Activated naive CD8-positive, alpha-beta T cell (primary cell): ENCODE data around the gene NPIPB13.
"Not testable (repeated sequence)": the region's sequence is repeated elsewhere in the genome, so short reads cannot be mapped to it uniquely, and the experiment has no call there.

ENCODE experiments used
- H3K27ac Mint-ChIP-seq: one replicate; pipeline ENCODE4 v1.8.0; 2021; ENCODE audit warnings: mixed read lengths
- H3K27me3 Mint-ChIP-seq: one replicate; pipeline ENCODE4 v1.8.0; 2021; ENCODE audit warnings: mixed read lengths
- H3K36me3 Mint-ChIP-seq: one replicate; pipeline ENCODE4 v1.8.0; 2021; ENCODE audit warnings: mixed read lengths
- H3K4me1 Mint-ChIP-seq: one replicate; pipeline ENCODE4 v1.8.0; 2021; ENCODE audit warnings: low read depth, mixed read lengths
- H3K4me3 Mint-ChIP-seq: one replicate; pipeline ENCODE4 v1.8.0; 2021; ENCODE audit warnings: mild to moderate bottlenecking, mixed read lengths
- H3K9me3 Mint-ChIP-seq: one replicate; pipeline ENCODE4 v1.8.0; 2021; ENCODE audit warnings: low read depth, mixed read lengths

The NPIPB13 gene

DNA sequence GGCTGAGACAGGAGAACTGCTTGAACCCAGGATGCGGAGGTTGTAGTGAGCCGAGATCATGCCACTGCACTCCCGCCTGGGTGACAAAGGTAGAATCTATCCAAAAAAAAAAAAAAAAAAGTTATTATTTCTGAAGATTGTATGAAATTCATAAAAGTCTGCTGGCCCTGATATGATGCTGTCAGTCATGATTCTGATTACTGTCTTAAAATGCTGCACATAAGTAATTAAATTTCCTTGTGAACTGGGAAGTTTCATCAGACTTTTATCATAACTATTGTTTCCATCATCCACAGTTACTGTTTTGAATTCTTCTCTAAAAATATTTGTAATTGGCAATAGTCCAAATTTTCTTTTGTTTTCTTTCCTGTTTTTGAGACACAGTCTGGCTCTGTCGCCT lies at the start of gene NPIPB13:
Gene NPIPB13, minus strand, starts transcription at position 101 of the 400 bp plus-strand sequence. CDS start 2,906 bp downstream, outside the sequence.
- H3K36me3 Mint-ChIP-seq, H3K4me1 Mint-ChIP-seq, H3K4me3 Mint-ChIP-seq, H3K9me3 Mint-ChIP-seq, H3K27me3 Mint-ChIP-seq, H3K27ac Mint-ChIP-seq: not testable (repeated sequence)

DNA sequence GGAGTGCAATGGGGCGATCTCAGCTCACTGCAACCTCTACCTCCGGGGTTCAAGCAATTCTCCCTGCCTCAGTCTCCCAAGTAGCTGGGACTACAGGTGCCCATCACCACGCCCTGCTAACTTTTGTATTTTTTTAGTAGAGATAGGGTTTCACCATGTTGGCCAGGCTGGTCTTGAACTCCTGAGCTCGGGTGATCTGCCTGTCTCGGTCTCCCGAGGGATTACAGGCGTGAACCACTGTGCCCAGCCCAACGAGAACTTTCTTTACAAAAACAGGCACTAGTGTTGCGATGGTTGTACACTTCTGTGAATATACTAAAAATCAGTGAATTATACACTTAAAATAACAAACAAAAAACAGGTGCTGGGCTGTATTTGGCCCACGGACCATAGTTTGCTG lies 34.1 kb upstream of the NPIPB13 start:
- H3K4me1 Mint-ChIP-seq, H3K9me3 Mint-ChIP-seq, H3K27ac Mint-ChIP-seq, H3K4me3 Mint-ChIP-seq, H3K27me3 Mint-ChIP-seq, H3K36me3 Mint-ChIP-seq: not testable (repeated sequence)

DNA sequence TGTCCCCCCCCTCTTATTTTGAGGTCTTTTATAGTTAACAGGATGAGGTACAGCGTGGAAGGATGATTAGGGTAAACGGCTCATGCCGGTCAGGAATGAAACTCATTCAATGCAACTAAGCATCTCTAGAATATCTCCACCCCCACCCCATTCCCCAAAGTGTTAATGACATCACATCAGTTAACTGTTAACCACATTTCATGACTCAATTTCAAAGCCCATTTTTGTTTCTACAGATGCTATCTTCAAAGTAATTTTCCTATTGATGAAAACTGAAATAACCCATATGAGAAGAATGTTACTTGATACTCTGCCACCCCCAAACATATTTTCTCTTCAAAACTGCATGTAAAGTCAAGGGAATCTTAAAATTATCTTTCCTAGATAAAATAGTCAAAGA lies 30.2 kb upstream of the NPIPB13 start:
- H3K4me3 Mint-ChIP-seq, H3K27me3 Mint-ChIP-seq, H3K27ac Mint-ChIP-seq, H3K9me3 Mint-ChIP-seq, H3K4me1 Mint-ChIP-seq, H3K36me3 Mint-ChIP-seq: not testable (repeated sequence)

DNA sequence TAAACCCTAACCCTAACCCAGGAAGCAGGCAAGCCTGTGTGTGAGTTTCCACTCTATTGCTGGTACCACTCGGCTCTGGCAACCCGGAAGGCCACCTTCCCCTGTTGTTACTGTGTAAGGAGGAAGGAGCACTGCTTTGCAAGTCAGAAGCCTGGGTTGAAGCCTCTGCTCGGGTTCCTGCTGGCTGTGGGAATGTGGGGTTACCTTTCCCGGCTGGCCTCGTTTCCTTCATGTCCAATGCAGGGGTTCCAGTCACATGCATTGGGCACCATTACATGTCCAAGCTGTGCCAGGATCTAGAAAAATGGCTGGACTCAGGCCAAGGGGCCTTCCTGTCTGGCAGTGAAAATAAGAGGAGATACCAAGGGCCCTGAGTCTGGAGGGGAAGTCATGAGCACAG lies 31.2 kb downstream of the NPIPB13 start:
- H3K4me1 Mint-ChIP-seq, H3K27ac Mint-ChIP-seq, H3K27me3 Mint-ChIP-seq, H3K36me3 Mint-ChIP-seq, H3K9me3 Mint-ChIP-seq, H3K4me3 Mint-ChIP-seq: not testable (repeated sequence)

DNA sequence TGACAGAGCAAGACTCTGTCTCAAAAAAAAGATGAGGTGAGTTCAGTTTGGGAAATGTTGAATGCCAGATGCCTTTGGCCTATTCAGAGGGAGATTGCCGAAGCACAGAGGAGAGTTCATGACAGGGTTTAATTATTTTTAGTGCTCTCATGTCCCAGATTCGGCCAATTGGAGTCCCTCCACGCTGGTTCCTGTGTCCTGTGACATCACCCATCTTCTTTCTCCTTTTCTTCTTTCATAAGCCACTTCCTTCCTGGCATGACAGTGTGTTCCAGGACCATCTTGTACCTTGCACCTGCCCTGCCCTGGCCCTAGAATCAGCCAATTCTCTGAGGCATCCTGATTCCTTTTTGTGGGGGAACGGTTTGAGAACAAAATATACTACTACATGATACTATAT lies 36.9 kb downstream of the NPIPB13 start:
- H3K27ac Mint-ChIP-seq, H3K4me1 Mint-ChIP-seq, H3K9me3 Mint-ChIP-seq, H3K4me3 Mint-ChIP-seq, H3K27me3 Mint-ChIP-seq, H3K36me3 Mint-ChIP-seq: not testable (repeated sequence)

DNA sequence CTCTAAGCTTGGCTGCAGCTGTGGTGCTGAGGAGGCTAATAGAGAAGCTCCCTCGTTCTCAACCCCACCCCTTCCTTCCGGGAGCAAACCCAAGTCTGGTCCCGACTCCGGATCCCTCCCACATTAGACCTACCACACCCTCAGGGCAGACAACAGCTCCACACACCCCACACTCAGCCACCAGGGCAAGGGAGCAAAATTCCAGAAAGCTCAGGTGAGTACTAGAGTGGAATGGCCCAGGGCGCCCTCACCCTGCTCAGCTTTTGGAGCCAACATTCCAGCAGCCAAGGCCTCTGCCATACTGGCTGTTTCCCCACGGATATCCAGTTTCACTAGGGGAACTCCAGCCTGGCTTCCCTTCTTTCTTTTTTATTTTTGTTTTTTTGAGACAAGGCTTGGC lies 39.2 kb downstream of the NPIPB13 start:
- not testable (repeated sequence) for H3K27me3 Mint-ChIP-seq, H3K4me1 Mint-ChIP-seq, H3K36me3 Mint-ChIP-seq, H3K4me3 Mint-ChIP-seq, H3K27ac Mint-ChIP-seq, H3K9me3 Mint-ChIP-seq

DNA sequence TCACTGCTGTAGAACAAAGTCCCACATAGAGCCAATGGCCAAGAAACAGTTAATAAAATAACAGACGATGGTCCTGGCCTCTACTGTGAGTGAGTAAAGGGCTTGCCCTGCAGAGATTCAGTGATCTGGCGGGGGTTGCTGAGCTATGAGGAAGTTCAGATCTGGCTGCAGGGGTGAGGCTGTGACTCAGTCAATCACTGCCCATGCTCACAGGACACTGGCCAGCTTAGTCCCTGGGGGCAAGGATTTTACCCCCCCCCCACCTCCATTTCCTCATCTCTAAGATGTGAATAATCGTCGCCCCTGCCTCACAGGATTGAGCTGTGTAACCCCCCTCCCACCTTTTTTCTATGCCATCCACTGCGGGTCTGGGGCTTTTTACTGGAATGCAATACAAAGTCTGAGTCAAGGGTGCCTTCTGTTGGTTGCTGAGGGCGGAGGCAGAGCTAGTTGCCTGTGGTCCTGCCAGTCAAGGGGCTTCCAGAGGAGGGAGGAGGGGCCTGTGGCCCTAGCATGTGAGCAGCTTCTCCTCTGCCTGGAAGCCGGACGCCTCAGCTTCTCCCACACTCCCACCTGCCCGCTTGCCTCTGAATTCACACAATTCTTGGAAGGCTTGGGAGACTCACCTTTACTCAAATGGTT lies 41.1 kb downstream of the NPIPB13 start:
- not testable (repeated sequence) for H3K36me3 Mint-ChIP-seq, H3K27me3 Mint-ChIP-seq, H3K9me3 Mint-ChIP-seq, H3K4me1 Mint-ChIP-seq, H3K4me3 Mint-ChIP-seq, H3K27ac Mint-ChIP-seq

DNA sequence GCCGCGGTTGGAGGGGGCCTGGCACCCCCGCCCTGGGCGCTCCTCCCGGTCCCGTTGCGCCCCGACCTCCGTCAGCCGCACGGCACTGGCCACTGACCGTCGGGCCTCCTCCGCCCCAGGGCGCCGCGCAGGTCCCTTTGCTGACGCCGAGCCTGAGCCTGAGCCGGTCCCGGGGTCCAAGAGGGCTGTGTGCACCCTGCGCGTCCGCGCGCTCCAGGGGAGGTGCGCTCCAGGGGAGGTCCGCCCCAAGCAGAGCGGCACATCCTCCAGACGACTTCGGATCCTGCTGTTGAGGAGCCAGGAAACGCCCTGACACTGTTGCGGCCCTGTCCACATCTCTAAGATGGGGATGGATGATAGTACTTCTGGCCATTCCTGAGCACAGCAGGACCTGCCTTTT lies 42.0 kb downstream of the NPIPB13 start:
- not testable (repeated sequence) for H3K4me3 Mint-ChIP-seq, H3K4me1 Mint-ChIP-seq, H3K9me3 Mint-ChIP-seq, H3K27ac Mint-ChIP-seq, H3K36me3 Mint-ChIP-seq, H3K27me3 Mint-ChIP-seq

DNA sequence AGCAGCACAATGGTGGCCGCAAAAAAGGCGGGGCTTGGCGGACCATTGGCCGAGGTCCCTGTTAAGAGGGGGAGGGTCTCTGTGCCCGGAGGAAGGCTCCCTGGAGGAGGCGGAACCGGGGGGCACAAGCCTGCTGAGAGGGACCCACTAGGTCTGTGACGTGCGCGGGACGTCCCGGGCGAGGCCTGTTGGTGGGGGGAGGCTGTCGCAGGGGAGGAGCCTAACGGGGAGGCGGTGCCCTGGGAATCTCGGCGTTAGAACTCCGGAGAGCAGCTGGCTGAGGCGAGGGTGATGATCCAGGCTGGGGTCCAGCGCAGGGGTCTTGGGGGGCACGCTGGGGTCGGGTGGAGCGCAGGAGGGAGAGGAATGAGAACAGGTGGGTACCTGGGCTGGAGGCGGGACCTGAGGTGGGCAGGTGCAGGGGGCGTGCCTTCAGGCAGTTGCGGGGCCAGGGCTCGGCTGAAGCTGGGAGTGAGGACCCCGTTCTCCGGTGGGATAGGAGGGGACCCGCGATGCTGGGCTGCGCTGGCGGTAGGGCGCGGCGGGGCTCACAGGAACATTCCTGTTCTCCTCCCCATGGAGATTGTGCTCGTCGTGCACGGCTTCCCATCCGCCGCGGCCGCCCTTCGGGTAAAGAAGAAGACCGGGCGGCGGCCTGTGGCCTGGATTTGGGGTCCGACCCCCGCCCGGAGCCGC lies 42.6 kb downstream of the NPIPB13 start:
- H3K27me3 Mint-ChIP-seq, H3K4me1 Mint-ChIP-seq, H3K9me3 Mint-ChIP-seq, H3K27ac Mint-ChIP-seq, H3K4me3 Mint-ChIP-seq, H3K36me3 Mint-ChIP-seq: not testable (repeated sequence)

DNA sequence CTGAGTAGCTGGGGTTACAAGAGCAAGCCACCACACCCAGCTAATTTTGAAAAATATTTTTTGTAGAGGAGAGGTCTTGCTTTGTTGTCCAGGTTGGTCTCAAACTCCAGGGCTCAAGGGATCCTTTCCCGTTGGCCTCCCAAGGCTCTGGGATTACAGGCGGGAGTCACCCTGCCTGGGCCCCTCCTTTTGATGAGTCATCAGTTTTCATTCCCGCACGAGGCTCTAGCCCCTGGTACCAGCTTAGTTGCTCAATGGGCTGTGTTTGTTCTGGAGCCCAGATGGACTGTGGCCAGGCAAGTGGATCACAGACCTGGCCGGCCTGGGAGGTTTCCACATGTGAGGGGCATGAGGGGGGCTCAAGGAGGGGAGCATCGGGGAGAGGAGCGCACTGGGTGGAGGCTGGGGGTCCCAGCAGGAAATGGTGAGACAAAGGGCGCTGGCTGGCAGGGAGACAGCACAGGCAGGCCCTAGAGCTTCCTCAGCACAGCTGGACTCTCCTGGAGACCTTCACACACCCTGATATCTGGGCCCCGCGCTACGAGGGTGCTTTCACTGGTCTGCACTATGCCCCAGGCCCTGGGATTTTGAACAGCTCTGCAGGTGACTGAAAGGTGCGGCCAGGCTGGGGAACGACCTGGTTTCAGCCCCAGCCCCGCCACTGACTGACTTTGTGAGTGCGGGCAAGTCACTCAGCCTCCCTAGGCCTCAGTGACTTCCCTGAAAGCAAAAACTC lies 48.5 kb downstream of the NPIPB13 start:
- not testable (repeated sequence) for H3K9me3 Mint-ChIP-seq, H3K36me3 Mint-ChIP-seq, H3K4me1 Mint-ChIP-seq, H3K27ac Mint-ChIP-seq, H3K27me3 Mint-ChIP-seq, H3K4me3 Mint-ChIP-seq

DNA sequence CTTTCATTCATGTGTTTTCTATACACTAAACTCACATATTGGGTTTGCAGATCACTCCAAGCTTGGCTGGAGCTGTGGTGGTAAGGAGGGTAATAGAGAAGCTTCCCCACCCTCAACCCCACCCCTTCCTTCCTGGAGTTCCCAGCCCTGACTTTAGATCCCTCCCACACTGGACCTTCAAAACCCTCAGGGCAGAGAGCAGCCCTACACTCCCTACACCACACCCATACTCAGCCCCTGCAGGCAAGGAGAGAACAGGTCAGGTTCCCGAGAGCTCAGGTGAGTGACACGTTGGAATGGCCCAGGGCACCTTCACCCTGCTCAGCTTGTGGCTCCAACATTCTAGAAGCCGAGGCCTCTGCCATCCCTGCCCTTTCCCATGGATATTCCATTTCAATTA lies 49.2 kb downstream of the NPIPB13 start, which contains the start of gene SULT1A3:
Gene SULT1A3, plus strand, starts transcription at position 207 of the 400 bp plus-strand sequence. CDS start 1,474 bp downstream, outside the sequence.
- not testable (repeated sequence) for H3K4me1 Mint-ChIP-seq, H3K36me3 Mint-ChIP-seq, H3K9me3 Mint-ChIP-seq, H3K27me3 Mint-ChIP-seq, H3K27ac Mint-ChIP-seq, H3K4me3 Mint-ChIP-seq
